NCI-H2227 treated with DMSO at 0.1 percent for 48 hours (cell line): Measurements from ENCODE around the gene CDYL2.
"Not testable (repeated sequence)": the region's sequence is repeated elsewhere in the genome, so short reads cannot be mapped to it uniquely, and the experiment has no call there.

ENCODE experiments used
- DNase-seq: peaks from one replicate; lab custom pipeline; 2025; lab: John Stamatoyannopoulos, UW

The CDYL2 gene

DNA sequence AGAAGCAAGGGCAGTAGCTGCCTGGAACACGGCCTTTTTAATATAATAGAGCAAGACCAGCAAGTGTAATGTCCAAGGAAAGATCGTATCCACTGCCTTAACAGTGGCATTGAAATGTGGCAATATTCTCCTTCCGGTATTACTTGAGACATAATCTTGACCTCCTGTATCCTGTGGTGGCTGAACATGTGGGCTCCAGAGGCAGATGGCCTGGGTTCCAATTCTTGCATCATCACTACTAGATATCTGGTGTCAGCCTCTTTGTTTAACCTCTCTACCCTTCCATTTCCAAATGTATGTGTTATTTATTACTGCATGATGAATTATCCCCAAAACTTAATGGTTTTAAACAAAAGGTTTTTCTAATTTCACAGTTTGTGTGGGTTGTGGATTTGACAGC, 3.5 kb upstream of the CDYL2 start:
- no peak for DNase-seq

DNA sequence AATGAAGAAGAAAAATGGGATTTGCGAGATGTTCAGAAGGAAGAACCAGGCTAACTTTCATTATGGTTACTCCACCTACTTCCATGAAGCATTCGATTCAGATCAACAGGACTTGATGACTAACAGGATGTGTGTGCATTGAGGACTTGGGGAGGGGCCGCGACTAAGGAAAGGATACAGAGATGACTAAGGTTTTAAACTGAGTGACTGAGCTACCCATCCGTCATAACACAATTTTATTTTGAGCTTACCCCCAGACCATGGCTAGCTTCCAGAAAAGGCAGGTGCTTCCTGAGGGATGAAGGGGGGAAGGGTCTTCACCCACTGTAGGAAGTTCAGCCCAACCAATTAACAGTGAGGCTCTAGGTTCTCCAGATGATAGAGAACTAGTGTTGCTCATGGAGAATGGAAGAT, 2.5 kb upstream of the CDYL2 start:
- no peak for DNase-seq

DNA sequence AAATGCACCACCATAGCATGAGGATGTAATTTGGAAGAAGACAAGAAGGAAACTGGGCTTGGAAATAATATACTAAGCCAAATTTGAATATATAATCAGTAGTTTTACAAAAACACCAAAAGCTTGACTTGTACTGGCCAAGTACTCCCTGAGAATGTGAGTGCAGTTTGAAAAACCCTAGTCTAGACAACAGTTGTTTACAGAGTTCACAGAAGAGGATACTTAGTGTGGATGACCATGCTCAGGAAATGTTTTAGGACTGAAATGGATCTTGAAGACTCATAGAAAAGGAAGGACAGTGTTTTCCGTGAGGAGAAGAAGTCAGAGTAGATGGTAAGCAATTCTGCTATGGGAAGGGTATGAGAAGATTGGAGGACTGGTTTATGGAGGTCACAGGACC, 1.9 kb upstream of the CDYL2 start:
- no peak for DNase-seq

DNA sequence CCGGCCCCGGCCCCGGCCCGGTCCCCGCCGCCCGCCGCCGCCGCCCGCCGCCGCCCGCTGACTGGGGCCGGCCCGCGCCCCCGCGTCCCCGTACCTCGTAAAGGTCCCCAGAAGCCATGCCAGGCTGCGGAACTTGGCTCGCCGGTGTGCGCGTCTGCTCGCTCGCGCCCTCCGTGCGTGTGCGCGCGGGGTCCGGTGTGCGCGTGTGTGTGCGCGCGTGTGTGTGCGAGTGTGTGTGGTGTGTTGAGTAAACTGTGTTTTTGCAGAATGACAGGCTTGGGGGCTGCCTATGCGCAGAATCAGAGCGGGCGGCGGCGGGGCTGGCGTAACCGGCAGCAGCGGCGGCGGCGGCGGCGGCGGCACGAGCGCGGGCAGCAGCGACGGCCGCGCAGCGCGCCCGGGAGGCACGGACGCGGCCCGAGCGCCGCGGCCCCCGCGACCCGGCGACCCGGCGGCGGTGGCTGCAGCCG, 307 bp downstream of the CDYL2 start:
- DNase-seq, result no peak

DNA sequence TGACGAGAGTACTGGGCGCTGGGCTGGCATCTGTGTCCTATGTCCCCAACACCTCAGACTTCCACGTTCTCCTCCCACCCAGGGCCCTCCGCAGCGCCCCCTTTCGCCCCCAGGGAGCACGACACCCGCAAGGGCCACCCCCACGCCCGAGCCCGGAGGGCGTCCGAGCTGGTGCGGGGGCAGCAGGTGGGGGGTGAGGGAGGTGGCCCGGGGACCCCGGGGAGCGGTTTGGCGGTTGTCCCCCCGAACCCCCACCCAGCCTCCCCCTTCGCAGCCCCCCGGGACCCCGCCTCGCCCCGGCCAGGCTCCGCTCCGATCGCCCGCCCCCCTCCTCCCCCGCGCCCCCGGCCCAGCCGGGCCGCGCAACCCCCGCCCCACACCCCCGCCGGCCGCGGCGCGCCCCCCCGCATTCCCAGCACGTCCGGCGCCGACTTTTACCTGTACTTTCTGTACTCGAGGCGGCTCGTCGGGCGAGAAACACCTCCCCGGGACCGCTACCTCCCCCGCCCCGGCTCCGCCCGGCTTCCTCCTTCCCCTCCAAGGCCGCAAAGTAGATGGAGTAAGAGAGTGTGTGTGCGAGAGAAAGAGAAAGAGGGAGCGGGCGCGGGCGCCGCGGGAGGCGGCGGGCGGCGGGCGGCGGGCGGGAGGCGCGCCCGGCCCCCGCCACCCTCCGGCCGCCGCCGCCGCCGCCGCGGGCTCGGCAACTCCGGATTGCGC, 901 bp downstream of the CDYL2 start:
- no peak for DNase-seq

DNA sequence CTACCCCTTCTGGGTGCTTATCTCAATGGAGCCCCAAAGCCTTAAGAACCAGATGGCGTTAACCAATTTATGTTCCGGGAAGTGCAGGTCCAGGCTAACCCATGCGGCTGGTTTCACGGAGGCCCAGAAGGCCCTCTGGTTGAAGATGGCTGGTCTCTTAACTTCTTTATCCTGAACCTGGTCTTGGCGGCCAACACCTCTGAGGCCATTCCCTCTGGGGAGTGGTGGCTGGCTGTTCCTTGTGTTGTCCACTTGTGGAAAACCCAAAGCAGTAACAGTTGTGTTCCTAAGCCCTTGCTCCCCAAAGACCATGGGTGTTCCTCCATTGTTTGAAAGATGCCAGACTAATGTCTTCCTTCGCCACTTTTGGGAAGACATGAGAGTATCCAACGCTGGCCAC, 1.5 kb downstream of the CDYL2 start:
- DNase-seq, result no peak

DNA sequence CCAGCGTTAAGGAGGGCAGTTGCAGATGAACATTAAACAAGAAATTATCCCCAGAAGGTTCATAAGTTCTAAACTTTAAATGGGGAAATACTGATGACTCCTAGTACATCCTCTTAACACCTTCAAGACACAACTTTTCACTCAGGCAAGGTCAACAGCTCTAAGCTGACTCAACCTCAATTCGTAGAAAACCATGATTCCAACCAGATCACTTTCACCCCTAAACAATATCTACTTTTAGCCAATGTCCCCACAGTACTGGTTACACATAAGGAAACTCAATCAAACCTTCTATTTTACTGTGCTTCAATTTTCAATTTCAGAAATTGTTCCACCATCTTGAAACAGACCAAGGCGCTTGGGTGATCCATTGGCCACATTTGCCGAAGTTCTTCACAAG, 2.3 kb downstream of the CDYL2 start:
- no peak for DNase-seq

DNA sequence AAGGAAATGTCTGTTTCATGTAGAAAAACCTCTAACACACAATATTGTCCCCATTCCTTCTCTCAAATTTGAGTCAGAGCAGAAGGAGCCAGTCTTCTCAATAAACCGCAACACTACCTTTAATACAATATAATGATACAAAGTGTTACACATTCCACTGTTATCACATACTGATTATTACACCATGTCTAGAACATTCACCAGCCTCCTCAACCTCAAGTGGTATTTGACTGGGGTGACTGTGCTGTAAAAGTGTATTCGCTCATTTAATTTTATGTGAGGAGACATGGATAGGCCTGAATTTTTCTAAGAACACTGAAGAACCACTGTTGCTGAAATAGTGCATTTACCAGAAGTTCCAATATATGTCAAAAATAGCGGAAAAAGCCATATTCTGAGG, 10.3 kb downstream of the CDYL2 start:
- DNase-seq, result no peak

DNA sequence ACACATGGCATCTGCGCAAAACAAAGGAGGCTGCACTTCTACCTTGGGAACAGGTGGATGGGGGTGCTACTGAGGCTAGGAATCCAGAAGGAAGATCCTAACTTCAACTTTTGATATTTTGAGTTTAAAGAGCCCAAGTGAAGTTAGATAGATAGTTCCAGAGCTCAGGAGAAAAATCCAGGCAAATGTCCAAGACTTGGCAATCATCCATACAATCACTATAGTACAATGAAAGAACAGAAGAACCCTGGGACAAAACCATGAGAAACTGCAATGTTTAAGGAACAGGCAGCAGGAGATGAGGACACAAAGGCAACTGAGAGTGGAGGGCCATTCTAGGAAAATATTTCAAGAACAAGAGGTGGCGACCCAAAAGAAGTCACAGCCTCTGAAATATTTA, 12.4 kb downstream of the CDYL2 start:
- no peak for DNase-seq

DNA sequence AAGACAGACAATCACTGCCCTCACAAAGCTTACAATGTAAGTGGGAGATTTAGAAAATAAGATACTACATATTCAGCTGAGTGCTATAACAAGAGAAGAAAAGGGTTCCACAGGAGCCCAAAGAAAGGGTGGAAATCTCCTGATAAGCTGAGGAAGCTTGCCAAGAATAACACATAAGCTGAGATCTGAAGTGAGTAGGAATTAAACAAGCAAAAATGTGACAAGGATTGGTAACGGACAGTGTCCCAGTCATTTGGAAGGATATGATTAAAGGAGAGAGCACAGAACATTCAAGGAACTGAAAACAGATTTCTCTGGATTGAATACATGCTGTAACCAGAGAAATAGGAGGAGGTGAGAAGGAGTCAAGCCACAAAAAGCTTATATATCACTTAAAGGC, 13.0 kb downstream of the CDYL2 start:
- no peak for DNase-seq

DNA sequence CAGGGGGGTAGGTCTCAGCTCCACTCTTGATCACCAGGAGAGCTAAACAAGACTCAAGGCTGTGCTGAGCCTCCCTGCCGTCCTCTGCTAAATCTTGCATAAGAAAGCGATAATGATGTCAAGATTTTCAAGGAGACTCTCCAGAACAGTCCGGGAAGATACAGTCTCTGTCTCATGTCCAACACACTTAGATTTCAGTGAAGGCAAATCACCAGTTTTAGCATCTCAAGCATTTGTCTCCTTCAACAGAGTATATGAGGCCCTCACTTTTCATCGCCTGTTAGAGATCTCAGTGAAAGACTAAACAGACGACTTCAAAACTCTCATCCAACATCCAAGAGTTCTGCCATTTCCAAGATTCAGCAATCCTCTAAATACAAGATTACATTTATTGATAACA, 13.6 kb downstream of the CDYL2 start:
- DNase-seq, result no peak

DNA sequence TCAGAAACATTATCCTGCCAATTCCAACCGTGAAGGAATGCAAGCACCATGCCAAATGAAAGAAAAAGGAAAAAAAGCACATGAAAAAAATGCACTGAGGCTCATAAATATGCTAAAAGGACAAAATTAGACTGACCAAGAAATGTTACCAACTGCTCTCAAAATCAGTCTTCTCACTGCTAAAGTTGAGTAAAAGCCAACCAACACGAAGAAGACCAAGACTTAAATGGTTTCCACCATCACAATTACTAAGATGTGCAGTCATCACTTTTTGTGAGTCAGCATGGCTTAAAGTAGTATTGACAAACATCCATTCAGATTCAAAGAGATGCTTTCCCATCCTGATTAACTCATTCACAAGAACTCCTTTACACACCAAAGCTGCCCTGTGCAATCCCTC, 16.4 kb downstream of the CDYL2 start:
- DNase-seq, result no peak

DNA sequence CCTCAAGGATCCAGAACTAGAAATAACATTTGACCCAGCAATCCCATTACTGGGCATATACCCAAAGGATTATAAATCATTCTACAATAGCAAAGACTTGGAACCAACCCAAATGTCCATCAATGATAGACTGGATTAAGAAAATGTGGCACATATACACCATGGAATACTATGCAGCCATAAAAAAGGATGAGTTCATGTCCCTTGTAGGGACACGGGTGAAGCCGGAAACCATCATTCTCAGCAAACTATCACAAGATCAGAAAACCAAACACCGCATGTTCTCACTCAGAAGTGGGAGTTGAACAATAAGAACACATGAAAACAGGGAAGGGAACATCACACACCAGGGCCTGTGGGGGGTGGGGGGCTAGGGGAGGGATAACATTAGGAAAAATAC, 17.8 kb downstream of the CDYL2 start:
- DNase-seq, result not testable (repeated sequence)

DNA sequence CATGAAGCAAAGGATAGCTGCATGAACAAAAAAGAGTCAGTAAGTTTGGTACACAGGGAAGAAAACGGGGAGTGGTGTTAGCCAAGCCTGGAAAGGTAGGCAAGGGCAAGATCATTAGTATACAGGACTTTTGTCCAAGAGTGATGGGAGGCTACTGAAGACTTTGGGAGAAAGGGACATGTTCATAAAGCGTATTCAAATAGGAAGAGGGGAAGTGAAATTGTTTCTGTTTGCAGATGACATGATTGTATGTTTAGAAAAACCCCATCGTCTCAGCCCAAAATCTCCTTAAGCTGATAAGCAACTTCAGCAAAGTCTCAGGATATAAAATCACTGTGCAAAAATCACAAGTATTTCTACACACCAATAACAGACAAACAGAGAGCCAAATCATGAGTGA, 19.4 kb downstream of the CDYL2 start:
- DNase-seq, result no peak

DNA sequence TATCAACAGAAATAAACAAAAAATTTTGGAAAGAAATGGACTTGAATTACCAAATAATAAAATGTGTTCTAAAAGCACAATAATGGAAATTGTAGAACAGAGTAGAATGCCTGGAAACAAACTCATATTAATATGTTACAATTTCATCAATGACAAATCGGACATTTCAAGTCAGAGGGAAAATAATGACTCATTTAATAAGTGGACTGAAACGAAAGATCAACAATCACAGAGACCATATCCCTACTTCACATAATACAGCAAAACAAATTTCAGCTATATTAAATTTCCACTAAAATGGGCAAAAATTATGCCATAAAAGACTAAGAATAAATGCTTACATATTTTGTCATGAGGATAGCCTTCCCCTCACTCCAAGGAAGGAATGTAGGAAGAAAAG, 25.7 kb downstream of the CDYL2 start:
- DNase-seq, result no peak

DNA sequence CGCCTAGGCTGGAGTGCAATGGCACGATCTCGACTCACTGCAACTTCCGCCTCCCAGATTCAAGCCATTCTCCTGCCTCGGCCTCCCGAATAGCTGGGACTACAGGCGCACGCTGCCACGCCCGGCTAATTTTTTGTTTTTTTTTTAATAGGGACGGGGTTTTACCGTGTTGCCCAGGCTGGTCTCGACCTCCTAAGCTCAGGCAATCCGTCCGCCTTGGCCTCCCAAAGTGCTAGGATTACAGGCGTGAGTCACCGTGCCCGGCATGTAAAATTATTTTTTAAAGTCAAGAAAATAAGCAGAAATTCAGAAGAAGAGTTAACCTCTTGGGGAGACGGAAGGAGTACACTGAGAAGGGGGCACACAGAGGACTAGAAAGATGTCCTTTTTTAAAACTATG, 27.5 kb downstream of the CDYL2 start:
- no peak for DNase-seq

DNA sequence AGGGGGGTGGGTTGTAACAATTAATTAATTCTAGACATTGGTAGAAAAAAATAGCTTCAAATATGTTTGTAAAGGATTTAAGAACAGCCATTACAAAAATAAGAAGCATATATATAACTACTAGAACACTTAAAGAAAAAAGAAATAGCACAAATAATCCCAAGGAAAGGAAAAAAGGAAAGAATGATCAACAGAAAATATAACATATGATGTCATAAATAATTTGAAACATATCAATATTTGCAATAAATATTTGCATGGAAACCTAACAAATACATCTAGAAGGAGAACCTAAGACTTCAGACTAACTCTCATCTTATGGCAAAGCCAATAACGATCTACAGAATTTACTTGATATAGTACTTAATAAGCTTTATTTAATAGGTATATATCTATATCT, 28.9 kb downstream of the CDYL2 start:
- no peak for DNase-seq

DNA sequence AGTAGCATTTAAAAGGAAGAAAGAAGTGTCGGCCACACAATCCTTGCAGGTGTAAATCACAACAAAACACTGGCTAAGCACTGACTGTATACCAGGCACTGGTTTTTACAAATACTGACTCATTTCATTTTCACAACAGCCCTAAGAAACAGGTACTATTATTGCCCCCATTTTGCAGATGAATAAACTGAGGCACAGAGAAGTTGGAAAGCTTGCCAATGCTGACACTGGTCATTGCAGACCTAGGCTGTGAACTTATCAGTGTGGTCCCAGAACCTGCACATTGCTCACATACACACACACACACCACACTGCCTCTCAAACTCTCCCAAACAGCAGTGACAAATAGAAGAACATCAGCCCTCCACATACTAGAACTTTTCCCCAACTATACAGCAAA, 37.6 kb downstream of the CDYL2 start:
- DNase-seq, result no peak

DNA sequence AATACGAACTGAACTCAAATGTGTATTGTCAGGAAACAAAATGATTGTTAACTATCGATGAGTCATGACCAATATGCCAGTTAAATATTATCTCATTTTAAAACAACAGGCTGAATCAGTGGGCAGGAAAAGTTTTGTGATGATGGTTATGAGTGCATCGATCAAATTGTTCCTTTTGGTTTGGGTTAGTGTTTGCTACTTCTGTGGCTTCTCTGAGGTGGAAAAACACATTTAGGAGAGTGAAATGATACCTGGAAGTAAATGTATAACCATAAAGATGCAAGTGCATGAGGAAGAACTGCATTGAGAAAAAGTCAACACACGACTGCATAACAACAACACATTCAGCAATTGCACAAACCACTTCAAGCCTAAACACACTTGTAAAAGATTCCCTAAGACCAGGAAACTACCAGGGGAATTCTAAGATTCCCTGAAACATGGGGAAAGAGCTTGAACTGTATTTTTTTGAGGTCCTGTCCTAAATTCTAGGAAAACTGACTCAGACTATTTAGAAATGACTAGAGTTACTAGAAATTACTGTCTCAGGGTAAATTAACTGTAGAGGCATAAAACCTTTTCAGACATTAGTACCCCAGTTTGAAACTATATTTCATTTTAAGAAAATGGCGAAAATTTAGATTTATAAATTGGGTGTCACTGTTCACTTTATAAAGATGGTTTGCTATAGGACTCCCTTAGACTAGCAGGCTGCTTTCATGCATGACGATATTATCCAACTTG, 44.8 kb downstream of the CDYL2 start:
- no peak for DNase-seq

DNA sequence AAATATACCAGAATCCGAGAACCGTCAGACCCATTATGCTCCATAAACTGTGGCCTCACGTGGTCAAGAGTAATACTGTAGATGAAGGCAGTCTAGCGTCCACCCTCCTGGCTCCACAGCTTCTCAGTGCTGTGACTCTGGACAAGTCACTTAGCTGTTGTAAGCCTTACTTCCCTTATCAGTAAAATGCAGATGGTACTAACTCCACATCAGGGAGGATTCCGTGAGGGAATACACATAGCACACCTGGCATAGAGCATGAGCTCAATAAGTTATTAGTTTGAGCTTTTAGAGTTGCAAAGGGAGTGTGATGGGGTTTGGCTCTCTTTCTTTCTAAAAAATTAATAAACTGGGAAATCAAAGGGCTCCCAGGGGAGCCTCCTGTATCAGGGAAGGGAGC, 49.9 kb downstream of the CDYL2 start:
- no peak for DNase-seq

DNA sequence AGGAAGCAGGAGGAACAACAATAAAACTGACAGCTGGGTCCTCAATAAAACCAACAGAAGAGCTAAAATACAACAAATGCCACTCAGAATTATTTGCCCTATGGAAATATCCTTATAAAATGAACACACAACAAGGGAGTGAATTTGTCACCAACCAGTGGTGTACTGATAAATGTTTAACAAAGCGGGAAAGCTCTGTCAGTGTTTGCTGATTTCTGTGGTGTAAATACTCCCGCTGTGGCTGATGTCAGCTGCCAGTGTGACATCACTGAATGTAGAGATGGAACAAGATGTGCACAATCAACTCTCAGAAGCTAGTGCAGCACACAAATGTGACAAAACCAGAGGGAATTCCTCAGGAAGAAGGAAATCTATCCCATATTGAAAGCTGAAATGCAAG, 51.9 kb downstream of the CDYL2 start:
- no peak for DNase-seq

DNA sequence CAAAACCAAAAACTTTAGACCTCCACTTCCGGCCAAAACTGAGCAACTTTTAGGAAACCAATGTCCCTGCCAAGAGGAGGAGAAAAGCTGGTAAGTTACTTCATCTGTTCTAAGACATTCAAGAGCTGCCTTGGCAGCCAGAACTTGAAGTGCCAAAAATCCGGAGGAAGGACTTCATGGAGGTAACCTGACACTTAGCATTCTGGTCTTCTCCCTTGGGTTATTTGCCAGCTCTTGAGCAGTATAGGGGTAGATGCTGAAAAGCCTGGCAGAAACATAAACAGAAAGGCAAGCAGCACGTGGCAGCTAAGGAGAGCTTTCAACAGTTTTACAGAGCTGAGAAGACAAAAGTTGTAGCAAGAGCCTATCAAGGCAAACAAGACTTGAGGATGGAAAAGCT, 53.2 kb downstream of the CDYL2 start:
- DNase-seq, result no peak

DNA sequence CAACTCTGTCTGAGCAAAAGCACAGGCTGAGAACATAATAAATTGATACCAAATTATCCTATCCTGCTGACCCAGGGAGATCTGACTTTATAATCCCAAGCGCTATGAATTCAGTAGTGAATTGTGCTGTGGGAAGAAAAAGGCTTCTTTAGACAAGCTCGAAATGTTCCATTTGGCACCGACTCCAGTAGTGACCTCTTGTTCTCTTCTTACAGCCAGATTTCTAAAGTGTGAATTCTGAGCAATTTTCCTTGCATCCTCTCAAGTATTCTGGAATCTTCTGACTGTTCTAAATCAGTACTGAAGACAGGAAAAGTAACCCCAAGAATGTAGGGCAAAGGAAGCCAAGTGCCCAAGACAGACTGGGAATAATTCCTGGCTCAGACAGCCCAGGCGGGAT, 58.2 kb downstream of the CDYL2 start:
- DNase-seq, result no peak

DNA sequence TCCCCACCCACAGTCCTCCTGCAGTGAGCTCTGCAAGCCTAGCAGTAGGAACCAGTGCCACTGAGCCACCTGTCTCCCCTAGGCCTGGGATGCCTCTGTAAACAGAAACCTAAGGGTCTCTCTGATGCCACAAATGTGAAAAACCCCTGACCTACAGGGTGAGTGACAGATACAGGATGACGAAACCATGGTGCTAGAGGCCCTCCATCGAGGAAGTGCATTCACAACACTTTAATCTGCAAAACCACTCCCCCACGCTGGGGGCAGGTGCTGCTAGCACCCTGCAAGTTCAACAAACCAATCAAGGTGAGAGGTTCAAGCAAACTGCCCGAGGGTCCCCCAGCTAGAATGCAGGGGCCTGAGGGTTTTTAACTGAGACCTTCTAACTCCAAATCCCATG, 59.5 kb downstream of the CDYL2 start:
- no peak for DNase-seq
